IPS-11a (cell line): ENCODE measurements around the gene COBL.

Source experiments
- H3K4me3 ChIP-seq: one replicate; pipeline ENCODE4 v1.5.1; 2013; ENCODE audit warnings: low read depth, low read length, control low read depth

Gene COBL

DNA sequence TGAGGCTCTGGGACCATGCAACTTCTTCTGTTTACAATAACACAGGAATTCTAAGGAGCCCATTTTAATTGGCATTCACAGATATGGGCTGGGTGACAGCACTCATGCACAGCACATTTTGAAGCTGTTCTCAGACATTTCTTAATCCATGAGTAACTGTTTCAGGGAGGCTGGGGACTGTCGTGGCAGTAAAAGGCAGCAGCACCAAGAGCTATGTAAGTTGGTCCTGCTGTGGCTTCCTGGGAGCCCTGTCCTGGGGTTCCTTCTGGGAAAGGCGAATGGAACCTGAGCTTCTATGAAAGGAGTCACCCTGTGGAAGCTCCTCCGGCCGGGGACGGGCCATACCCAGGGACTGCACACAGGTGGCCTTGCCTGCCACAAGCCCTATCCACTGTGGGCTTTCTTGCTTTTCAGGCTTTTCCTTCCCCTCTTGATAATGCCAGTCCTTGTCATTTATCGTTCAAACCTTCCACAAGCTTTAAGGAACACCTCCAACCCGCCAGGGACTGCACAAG, 40.5 kb downstream of the COBL start:
- H3K4me3 ChIP-seq: no peak overlapping the region

DNA sequence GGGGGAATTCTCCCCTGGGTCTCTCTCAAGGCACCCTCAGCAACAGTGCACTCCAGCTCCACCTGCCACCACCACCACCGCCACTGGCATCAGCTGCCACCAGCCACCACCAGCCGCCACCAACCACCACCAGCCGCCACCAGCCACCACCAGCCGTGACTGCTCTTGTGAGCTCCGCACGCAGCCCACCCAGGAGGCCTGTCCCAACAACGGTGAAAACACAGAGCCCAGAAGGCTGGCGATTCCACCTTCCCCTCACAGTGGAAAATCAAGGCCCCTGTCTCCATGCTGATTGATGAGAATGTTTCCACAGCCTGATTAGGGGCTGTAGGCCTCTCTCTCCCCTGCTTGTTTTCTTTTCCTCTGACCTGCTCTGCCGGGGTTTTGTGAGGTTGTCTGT, 41.1 kb downstream of the COBL start:
- no peak overlapping the region for H3K4me3 ChIP-seq

DNA sequence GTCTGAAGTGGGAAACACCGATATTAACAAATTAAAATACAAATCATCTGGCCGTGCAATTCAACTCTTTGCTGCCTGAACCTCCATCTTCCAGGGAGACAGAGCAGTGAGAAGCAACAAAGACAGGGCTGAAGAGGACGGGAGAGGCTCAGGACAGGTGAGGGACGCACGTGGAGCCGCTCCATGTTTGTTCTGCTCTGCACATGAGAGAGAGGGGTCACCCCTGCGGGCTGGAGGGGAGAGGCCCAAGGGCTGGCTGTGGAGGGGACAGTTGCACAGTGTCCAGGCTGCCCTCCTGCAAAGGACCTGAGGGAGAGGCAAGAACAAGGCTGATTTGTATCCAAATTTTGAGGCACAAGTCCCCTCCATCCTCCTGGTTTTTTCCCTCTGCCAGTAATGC, 41.7 kb downstream of the COBL start:
- H3K4me3 ChIP-seq: no peak overlapping the region

DNA sequence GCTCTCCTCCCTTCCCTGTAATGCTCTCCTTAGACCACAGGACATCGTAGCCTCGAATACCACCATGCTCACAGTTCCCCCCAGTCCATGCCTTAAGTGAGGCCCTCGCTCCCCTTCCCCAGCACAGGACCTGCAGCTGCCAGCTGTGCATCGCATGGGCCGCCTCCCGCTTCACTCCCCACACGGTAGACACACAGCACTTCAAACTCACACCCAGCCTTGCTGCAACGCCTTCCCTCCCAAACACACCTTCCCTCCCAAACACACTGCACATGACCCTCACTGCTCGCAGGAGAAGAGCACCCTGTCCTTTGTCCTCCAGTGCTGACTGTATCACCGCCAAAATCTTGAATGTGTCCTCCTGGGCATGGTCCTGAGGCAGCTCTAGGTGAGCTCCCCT, 42.6 kb downstream of the COBL start:
- no peak overlapping the region for H3K4me3 ChIP-seq

DNA sequence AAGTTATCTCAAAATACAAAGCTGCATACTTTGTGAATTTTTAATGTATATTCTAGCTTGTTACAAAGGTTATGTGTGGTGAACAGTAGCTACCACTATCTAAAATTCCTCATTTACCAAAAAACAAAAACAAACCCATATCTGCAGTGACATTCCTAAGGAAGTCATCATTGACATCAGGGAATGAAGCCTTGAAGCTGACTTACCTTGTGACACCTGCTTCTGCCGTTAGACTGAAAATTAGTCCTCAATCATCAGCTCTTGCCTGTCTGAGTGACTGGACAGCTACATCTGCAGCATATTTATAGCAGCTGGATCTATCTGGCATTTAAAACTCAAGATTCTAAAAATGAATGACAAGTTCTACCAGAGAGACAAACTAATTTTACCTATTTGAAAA, 43.2 kb downstream of the COBL start:
- no peak overlapping the region for H3K4me3 ChIP-seq

DNA sequence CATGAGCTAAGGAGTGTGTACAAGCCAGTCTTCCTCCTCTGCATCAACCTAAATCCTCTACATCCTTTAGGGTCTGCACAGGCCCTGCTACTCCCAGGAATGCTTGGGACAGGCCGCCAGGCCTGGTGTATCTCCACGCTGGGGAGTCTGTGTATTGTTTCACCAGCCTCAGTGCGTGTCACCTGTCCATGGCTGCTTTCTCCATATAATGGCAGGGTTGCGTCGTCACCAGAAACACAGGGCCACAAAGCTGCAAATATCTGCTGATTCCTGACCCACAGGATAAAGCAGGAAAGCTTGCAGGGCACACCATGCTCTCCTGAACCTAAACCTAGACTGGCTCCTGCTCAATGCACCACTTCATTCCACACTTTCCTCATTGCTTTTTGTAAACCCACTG, 45.6 kb downstream of the COBL start:
- H3K4me3 ChIP-seq: no peak overlapping the region

DNA sequence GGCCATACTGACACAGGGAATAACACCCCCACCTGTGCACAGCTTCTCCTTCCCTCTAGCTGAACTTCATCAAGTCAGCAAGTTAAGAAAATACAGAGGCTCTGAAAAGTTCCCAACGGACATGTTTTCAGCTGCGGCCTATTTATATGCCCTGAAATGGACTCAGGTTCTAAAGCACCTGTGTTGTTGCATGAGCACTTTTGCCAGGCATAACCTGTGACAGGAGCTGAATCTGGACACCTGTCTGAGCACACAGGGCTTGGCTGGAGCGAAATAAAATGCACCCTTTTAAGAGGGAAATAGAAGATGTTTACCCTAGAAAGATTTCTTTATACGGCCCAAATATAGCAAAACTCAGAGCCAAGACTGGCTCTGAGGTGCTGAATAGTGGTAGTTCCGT, 46.7 kb downstream of the COBL start:
- no peak overlapping the region for H3K4me3 ChIP-seq

DNA sequence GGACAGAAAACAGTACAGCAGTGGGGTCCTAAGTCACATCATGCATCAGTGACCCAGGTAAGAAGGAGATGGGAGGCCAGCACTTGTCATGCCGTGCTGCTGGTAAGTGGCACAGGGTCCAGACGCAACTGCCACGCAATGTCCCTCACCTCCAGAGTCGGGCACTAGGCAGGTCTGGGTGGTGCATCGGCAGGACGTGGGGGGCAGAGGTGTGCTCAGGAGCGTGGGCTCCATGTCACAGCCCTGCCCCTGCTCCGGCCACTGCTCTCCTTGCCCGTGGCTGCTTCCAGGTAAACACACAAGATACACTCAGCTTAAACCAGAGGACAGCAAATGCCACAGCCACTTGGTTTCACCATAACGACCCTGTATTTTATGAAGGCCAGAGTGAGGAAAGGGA, 47.3 kb downstream of the COBL start:
- H3K4me3 ChIP-seq: no peak overlapping the region

DNA sequence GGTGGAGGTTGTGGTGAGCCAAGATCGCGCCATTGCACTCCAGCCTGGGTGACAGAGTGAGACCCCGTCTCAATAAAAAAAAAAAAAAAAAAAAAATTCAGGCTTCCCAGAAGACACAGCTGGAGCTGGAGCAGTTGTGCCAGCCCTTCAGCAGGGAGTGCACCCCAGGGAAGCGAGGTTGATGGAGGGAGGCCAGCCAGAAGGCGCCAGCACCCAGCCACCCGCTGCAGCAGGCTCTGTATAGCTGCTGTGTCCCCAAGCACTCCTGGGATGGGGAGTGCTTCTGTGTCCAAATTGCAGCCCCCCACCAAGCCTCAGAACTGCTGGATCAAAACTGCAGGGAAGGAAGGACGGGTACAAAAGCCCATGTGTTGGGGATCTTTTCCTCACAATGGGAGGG, 47.8 kb downstream of the COBL start:
- no peak overlapping the region for H3K4me3 ChIP-seq

DNA sequence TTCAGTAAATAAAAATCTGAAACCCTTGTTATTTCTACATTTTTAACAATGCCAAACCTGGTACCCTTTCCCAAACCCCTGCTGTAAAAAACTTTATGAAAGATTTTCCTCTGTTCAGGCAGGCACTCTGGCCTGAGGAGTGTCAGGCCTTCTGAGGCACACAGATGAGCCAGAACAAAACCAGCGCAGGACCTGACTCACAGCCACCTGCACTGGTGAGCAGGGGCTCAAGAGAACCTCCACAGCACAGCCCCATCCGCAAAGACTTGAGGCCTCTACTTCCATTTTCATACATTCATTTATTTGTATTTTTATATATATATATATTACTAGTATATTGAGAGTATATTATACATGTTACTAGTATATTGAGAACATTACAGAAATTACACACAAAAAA, 49.4 kb downstream of the COBL start:
- no peak overlapping the region for H3K4me3 ChIP-seq

DNA sequence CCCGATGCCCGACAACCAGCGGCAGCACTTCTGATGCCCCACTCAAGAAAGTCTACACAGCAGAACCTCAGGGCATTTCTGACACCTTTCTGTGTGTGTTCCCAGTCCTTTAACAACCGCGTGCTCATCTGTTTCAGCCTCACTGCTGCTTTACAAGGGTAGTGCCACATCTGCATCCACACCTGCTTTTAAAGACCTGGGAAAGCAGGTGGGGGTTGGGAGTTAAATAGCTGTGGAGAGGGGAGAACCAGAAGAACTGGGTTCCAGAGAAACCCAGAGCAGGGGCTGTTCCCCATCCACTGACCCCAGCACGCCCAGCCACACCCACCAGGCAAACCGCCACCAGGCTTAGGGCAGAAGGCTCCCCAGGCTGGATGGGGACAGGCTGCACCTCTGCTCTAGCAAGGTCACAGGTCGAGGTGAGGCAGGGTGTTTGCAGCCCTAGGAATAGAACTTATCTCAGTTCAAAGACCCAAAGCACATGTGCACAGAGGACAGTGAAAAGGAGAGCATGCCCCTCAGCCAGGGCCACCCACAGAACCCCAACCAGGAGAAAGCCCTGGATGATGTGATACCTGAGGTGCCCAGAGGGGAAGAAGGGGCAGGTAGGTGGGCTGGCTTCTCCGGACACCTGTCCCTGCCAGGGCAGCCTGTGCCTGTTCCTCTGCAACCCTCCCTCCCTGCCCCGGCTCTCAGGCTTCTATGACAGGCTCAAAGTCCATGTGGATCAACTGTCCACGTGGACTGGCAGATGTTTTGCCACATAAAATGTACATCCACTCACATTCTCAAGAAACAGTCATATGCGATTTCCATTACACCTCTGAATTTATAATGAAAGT, 51.3 kb downstream of the COBL start:
- no peak overlapping the region for H3K4me3 ChIP-seq

DNA sequence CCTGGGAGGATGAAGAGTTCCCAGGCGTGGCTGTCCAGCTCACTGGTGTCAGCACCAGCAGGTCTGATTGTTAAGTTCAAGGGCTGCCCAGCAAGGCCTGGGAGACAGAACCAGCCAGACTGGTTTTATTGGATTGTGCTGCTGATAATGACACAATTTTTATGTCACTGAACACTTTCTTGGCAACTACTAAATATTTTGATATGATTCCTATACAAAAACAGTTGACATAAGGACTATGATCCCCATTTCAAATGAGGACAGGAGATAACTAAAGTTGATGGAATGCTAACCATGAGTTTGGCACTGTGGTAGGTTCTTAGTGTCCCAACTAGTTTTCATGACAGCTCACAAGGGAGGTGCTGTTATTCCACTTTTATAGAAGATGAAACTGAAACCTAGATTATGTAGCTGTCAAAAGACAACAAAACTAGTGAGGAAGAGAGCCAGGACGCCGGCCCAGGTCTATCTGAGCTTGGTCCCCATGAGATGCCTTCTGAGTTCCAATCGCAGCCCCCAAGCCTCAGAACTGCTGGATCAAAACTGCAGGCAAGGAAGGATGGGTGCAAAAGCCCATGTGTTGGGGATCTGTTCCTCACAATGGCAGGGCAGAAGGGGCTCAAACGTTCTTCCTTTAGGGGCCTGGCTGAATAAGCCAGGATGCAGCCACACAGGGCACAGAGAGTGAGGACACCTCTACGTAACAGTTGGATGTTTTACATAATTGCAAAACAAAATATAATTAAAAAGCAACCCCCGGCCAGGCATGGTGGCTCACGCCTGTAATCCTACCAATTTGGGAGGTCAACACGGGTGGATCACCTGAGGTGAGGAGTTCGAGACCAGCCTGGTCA, 52.8 kb downstream of the COBL start:
- H3K4me3 ChIP-seq: no peak overlapping the region

DNA sequence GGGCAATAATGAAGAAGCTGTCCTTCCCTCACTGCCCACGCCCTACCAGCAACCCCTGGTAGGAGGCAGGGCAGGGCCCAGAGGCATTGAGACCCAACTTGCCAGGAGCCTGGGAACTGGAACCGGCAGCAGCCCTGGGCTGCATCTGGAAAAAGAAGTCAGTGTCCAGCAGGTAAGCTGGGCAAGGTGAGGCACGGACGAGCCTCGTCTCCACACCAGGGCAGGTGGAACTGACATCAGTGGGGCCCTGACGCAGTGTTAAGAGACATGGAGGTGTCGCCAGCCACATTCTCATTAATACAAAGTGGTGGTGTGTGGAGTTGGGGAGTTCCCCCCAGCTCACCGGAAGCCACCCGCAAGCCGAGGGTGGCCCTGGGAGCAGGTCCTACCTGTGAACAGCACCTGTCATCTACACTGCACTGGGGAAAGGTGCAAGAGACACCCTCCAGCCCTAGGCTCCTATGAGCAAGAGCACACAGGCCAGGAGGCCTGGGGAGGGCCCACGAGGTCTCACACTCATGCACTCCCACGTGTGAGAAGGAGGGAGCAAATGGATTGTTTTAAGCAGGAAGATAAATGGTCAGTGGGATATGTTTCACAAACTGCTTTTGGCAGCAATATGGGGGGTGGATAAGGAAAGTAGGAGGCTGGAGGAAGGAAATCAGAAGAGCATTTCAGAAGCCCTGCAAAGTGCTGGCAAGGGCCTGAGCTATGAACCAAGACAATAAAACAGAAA, 53.6 kb downstream of the COBL start:
- H3K4me3 ChIP-seq: no peak overlapping the region

DNA sequence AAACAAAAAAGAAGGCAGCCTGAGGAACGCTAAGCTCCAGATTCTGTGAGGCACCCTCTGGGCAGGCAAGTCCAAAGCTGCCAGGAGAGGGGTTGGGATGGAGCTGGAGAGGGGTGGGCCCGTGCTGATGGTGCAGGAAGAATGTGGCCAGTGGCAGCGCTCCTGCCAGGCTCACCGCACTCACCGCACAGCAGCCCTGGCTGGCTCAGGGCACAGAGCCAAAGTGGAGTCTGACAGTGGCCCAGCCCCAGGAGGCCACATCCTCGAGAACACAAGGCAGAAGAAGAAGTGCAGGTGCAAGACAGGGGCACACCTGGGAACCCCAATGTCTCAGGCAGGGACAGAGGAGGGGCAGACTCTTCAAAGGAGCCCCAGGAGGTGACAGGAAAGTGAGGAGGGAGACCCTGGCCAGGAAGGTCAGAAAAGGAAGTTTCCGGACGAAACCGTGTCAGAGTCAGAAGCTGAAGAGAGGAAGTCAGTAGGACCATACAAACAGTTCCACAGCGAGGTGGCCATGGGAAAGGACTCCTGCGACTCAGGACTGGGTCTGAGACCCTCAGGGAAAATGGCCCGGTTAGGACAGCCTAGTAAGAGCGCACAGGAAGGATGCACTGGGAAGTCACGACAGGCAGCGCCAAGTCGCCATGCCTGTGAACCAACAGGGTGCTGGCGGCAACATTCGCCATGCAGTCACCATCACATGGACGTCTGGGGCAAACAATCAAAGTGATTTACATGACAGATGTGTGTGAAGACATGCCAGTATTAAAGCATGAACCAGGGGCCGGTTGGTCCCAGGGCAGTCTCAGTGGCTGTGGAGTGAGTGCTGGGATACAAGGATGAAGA, 54.4 kb downstream of the COBL start:
- no peak overlapping the region for H3K4me3 ChIP-seq

DNA sequence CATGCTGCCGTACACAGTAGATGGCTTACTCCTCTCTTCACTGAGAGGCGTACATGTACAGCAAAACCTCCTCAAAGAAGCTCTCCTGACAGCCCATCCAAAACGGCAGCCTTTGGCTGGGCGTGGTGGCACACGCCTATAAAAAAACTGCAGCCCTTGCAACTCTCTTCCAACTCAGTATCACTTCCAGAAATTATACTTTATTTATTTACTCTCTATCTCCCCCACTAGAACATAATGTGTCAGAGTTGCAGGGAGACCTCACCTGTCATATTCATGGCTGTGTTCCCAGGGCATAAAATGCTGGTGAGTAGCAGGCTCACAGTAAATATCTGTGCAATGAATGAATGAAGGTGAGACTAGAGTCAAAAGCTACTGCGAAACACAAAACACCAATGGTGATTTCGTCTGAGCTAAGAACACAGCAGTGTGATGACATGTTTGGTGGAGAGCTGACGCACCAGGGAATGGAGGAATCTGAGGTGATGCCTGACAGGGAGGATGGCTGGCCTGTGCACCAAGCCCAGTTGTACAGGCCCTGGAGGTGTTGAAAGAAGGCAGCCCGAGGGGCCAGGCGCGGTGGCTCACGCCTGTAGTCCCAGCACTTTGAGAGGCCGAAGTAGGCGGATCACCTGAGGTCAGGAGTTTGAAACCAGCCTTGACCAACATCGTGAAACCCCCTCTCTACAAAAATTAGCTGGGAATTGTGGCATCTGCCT, 55.3 kb downstream of the COBL start:
- no peak overlapping the region for H3K4me3 ChIP-seq

DNA sequence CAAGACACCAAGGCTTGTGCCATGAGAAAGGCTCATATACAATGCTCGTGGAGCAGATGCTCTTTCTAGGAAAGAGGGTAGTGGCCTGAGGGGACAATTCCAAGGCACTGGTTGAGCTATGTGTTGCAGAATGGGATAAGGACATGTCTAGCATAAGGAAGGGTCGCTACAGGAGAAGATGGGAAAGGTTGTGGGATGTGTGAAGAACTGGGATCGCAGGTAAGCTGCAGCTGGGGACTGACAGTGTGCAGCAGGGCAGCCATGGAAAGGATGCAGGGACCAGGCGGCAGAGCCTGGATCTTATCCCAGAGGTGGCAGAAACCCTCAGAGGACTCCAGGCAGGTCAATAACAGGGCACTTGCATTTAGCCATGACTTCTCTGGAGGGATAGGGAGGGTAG, 56.1 kb downstream of the COBL start:
- no peak overlapping the region for H3K4me3 ChIP-seq

DNA sequence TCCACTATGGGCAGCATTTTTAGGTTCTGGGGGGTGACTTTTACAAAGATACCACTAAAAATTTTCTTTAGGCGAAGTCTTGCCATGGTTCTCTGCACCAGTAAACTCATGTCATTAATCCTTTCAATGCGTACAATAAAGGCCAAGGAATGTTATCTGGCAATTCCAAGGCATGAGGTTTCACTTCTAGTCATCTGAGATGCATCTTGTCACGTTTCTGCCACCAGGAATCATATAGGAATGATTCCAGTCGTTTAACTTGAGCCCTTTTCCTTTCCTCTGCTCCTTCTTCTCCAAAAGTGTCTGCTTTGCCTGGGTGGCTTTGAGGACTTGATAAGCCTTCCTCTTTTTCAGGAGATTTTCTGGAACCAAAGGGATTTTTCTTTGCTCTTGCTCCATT, 56.8 kb downstream of the COBL start:
- no peak overlapping the region for H3K4me3 ChIP-seq

DNA sequence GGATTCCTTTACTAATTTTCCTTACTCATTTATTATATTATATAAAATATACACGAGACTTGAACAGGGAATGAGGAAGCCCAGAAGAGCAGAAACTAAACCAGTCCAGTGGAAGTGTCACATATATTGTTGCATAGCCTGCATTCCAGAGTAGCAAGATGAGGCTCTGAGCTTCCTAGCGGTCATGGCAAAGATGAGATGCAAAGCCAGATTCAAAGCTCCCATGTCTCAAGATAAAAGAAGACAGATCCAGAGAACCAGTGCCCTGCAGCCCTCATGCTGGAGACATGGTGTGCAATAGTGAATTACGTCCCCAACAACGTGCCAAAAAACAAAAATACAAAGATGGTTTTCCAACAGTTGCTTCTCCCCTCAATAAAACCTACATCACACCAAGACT, 59.7 kb downstream of the COBL start:
- no peak overlapping the region for H3K4me3 ChIP-seq

DNA sequence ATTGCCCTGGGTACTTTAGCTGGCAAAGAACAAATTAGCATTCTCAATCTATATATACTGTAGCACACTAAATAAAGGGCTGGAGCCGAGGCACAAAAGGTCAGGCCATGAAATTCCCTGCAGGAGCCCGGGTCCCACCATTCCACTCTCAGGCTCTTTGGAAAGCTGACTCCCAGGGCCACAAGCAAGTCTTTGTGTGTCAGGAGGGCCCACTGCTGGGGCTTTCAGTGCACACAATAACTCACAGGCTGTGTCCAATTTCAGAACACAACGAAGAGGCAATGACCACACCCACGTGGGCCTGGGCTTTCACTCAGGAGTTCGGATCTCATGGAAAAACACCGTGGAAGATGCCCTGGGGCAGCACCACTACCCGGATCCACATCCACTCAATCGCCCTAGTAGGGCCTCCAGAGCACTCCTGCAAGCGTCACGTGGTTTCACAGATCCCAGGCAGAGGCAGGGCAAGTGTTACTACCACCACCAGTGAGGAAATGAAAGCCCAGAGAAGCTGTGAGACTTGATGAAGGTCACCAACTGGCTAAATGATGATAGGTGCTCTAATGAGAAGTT, 60.3 kb downstream of the COBL start:
- no peak overlapping the region for H3K4me3 ChIP-seq
